ENCODE measurements around the gene NETO2.
"Not testable (repeated sequence)": the region's sequence is repeated elsewhere in the genome, so short reads cannot be mapped to it uniquely, and the experiment has no call there.

NETO2 gene, protein sequence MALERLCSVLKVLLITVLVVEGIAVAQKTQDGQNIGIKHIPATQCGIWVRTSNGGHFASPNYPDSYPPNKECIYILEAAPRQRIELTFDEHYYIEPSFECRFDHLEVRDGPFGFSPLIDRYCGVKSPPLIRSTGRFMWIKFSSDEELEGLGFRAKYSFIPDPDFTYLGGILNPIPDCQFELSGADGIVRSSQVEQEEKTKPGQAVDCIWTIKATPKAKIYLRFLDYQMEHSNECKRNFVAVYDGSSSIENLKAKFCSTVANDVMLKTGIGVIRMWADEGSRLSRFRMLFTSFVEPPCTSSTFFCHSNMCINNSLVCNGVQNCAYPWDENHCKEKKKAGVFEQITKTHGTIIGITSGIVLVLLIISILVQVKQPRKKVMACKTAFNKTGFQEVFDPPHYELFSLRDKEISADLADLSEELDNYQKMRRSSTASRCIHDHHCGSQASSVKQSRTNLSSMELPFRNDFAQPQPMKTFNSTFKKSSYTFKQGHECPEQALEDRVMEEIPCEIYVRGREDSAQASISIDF

DNA sequence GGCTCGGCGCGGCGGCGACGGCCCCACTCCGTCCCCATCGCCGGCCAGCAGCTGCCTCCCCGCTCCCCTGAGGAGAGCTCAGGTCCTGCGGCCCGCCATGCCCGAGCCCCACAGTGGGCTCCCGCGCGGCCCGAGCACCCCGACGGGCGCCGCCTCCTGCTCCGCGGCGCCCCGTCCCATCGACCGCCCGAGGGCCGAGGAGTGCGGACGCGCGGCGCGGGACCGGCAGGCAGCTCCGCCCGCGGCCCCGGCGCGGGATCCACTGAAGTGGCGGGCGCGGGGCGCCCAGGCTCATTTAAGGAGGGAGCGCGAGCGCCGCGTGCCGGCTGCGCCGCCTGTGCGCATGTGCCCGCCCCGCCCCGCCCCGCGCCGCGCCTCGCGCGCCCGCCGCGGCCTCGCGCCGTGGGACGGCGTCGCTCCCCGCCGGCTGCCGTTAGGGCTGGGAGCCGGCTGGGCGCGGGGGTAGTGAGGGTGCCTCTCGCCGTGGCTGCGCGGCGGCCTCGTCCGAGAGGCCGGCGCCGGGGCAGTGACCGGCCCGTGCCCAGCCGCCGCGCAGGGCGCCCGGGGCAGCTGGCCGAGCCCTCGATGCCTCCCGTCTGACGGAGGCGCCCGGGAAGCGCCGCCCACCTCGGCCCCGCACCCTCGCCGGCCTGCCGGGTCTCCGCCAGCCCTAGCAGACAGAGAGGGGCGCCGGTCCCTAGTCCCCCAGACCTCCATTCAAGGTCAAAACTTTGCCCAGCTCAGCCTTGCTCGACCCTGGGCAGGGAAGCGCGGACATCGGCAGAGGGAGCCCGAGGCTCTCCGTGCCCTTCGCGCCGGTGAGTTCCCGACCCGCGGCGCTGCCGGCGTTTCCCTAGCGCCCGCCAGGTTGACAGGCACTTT lies at the start of gene NETO2:
Gene NETO2, minus strand, starts transcription at position 269 of the 882 bp plus-strand sequence. CDS start 333 bp downstream, outside the sequence.
- peaks cover 21% of the 10 kb centered on the region for H3K4me1 Mint-ChIP-seq
- H3K9me3 Mint-ChIP-seq: no peaks in the 10 kb centered on the region
- H3K4me3 Mint-ChIP-seq: peak within 1 kb of the TSS; percentile 95
- peak; percentile 83 for ATAC-seq
- no peaks in the 10 kb centered on the region for H3K27me3 Mint-ChIP-seq
- no peaks in the 10 kb centered on the region for H3K36me3 Mint-ChIP-seq
- H3K27ac Mint-ChIP-seq: peak within 1 kb of the TSS; percentile 69

DNA sequence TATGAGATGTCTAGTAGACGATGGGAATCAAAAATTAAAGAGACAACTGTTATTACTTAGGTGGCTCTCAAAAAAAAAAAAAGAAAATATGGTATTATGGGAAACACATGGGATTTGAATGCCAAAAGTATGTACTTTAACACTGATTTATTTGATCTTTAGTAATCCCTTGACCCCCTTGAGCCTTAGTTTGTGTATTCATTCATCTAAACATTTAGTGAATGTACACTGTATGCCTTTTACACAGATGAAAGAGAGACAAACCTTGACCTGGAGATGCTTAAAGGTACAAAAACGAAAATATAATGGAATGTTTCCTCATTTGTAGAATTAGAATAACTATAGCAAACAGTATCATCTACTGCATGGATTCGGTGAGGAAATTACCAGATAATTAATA lies 38.6 kb upstream of the NETO2 start:
- no peaks in the 10 kb centered on the region for H3K27me3 Mint-ChIP-seq
- H3K36me3 Mint-ChIP-seq: peaks cover 44% of the 10 kb centered on the region
- no peak overlapping the region for H3K4me3 Mint-ChIP-seq
- ATAC-seq: no peak
- no peaks in the 10 kb centered on the region for H3K9me3 Mint-ChIP-seq
- H3K27ac Mint-ChIP-seq: no peak overlapping the region
- H3K4me1 Mint-ChIP-seq: no peaks in the 10 kb centered on the region

DNA sequence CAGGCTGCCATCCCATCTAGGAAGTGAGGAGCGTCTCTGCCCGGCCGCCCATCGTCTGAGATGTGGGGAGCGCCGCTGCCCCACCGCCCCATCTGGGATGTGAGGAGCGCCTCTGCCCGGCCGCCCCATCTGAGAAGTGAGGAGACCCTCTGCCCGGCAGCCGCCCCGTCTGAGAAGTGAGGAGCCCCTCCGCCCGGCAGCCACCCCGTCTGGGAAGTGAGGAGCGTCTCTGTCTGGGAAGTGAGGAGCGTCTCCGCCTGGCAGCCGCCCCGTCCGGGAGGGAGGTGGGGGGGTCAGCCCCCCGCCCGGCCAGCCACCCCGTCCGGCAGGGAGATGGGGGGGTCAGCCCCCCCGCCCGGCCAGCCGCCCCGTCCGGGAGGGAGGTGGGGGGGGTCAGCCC lies 37.3 kb upstream of the NETO2 start:
- H3K4me1 Mint-ChIP-seq, H3K4me3 Mint-ChIP-seq, H3K27ac Mint-ChIP-seq, H3K27me3 Mint-ChIP-seq, ATAC-seq, H3K9me3 Mint-ChIP-seq: not testable (repeated sequence)
- H3K36me3 Mint-ChIP-seq: peaks cover 47% of the 10 kb centered on the region

DNA sequence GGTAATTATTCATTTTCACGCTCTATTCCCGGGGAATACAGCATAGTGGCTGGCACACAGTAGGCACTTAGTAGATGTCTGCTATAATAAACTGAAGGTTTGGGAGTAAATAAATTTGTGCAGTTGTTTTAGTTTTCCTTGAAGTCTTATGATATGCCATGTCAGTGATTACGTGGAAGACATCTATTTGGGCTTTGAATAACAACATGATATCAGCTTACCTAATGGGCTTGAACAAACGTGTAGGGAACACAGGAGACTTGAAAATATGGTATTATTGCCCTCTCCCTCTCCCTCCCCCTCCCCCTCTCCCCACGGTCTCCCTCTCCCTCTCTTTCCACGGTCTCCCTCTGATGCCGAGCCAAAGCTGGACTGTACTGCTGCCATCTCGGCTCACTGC lies 36.3 kb upstream of the NETO2 start:
- no peaks in the 10 kb centered on the region for H3K27me3 Mint-ChIP-seq
- H3K27ac Mint-ChIP-seq: no peak overlapping the region
- H3K4me3 Mint-ChIP-seq: no peak overlapping the region
- H3K4me1 Mint-ChIP-seq: no peaks in the 10 kb centered on the region
- H3K36me3 Mint-ChIP-seq: peaks cover 46% of the 10 kb centered on the region
- H3K9me3 Mint-ChIP-seq: no peaks in the 10 kb centered on the region
- no peak for ATAC-seq

DNA sequence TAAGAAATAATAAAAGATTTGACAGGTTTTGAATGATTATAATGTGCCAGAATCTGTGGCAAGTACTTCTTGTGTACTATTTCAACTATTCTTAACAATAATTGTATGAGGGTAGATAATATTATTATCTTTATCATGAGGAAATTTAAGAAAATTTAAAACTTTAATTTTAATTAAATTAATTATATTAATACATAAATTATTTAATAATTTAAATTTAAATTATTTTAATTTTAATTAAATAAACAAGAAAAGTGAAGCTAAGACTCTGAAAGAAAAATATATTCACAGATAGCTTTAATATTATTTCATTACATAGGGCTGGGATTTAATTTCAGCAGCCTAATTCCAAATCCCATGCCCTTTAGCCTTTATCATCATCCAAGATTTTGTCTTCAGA lies 31.4 kb upstream of the NETO2 start:
- Mint-ChIP-seq H3K4me1 (no peaks in the 10 kb centered on the region), H3K27ac (no peak overlapping the region), H3K27me3 (no peaks in the 10 kb centered on the region), H3K36me3 (peaks cover 34% of the 10 kb centered on the region), H3K9me3 (no peaks in the 10 kb centered on the region), H3K4me3 (no peak overlapping the region)
- no peak for ATAC-seq

DNA sequence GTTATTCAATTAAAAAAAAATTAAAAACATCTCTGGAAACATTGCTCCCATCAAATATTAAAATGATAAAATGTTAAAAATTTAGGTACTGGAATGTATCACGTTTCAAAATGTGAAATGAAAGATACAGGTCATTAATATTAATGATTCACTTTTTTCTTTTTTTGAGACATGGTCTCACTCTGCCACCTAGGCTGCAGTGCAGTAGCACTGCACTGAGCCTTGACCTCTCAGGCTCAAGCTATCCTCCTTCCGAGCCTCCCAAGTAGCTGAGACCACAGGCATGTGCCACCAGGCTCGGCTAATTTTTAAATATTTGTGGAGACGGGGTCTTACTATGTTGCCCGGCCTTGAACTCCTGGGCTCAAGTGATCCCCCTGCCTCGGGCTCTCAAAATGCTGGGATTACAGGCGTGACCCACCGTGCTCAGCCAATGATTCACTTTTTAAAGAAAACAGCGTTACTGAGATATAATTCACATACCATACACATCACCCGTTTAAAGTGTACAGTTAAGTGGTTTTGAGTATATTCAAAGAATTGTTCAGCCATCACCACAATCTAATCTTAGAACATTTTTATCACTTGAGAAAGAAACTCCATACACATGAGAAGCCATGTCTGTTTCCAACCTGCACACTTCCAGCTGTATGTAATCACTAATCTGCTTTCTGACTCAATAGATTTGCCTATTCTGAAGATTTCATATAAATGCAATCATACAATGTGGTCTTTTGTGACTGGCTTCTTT lies 19.1 kb upstream of the NETO2 start:
- Mint-ChIP-seq H3K4me1 (no peaks in the 10 kb centered on the region), H3K36me3 (peaks cover 7% of the 10 kb centered on the region), H3K9me3 (no peaks in the 10 kb centered on the region), H3K27me3 (no peaks in the 10 kb centered on the region), H3K27ac (no peak overlapping the region), H3K4me3 (no peak overlapping the region)
- no peak for ATAC-seq

DNA sequence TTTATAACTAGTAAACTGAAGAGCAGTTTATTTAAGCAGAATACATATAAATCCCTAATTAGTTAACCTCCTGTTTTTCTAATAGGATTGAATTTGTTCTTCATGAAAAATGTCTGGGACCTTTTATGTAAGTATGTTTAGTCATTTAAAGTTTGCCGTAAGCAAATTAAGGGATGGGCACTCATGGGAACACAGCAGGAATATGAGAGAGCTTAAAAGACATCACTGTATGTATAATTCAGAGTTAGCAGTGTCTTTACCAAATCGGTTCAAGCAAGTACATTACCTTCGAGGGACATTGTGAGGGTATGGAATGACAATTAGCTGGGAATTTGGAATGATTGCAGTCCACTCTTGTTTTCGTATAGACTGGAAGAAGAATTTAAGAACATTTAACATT lies 17.7 kb upstream of the NETO2 start:
- no peaks in the 10 kb centered on the region for H3K4me1 Mint-ChIP-seq
- no peak for ATAC-seq
- H3K27me3 Mint-ChIP-seq: no peaks in the 10 kb centered on the region
- peaks cover 16% of the 10 kb centered on the region for H3K36me3 Mint-ChIP-seq
- H3K4me3 Mint-ChIP-seq: no peak overlapping the region
- no peak overlapping the region for H3K27ac Mint-ChIP-seq
- H3K9me3 Mint-ChIP-seq: peaks cover 4% of the 10 kb centered on the region

DNA sequence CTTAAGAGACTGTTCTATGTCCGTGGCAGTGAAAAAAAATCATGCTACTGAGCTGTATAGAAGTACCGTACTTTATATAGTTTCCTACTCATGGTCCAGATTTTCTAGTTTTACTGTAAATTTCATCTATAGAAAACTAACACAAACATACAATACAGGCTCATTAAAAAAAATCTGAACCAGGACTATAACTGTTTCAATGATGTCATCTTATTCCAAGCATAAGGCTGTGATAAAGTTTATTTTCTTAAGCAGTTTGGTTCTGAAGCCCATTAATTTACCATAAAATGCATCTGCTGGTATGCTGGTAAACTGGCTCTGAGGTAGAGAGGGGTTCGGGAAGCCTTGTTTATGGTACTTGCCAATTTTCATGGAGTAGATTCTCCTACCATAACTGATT lies 16.7 kb upstream of the NETO2 start:
- Mint-ChIP-seq H3K27me3 (no peaks in the 10 kb centered on the region), H3K4me3 (no peak overlapping the region), H3K9me3 (peaks cover 4% of the 10 kb centered on the region), H3K27ac (no peak overlapping the region), H3K36me3 (peaks cover 25% of the 10 kb centered on the region), H3K4me1 (no peaks in the 10 kb centered on the region)
- no peak for ATAC-seq

DNA sequence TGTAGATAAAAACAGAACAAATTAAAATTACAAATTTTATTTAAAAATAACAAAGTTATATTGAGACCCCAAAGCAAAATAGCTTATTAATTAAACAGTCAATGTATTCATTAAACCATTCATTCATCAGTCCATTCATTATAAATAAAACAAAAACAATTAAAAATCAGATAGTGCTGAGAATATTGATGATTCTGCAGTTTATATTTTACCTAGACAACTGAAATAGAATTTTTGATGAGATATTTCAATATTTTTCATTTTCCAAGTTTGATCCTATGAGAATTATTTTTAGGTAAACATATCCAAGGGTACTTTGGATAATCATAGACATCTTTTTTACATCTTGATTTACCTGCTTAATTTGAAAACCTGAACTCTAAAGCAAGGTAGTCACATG lies 15.2 kb upstream of the NETO2 start:
- Mint-ChIP-seq H3K4me3 (no peak overlapping the region), H3K27me3 (no peaks in the 10 kb centered on the region), H3K4me1 (no peaks in the 10 kb centered on the region), H3K27ac (no peak overlapping the region), H3K36me3 (peaks cover 19% of the 10 kb centered on the region), H3K9me3 (peaks cover 4% of the 10 kb centered on the region)
- ATAC-seq: no peak

DNA sequence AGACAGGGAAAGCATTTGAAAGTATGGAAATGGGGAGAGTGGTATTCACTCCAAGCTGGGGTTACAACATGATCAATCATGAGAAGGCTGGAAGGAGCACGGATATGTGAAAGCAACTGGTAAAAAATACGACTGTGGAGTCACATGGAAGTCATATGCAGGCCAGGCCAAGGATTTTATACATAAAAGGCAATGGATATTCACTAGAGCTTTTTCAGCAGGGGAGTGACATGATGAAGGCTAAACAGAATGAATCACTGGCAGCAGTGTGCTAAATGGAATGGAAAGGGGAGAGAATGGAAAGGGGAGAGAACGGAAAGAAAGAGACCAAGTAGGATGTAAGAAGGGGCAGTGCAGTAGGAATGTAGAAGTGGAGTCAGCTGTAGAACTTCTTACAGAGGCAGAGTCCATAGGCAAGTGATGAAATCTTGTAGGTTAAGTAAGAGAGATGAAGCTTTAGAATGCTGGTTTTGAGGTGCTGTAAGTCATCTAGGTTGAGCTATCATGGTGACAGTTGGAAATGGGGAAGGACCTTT lies 13.0 kb upstream of the NETO2 start:
- no peaks in the 10 kb centered on the region for H3K4me1 Mint-ChIP-seq
- no peak overlapping the region for H3K4me3 Mint-ChIP-seq
- H3K27ac Mint-ChIP-seq: no peak overlapping the region
- peaks cover 40% of the 10 kb centered on the region for H3K36me3 Mint-ChIP-seq
- no peaks in the 10 kb centered on the region for H3K27me3 Mint-ChIP-seq
- ATAC-seq: no peak
- H3K9me3 Mint-ChIP-seq: peaks cover 9% of the 10 kb centered on the region

DNA sequence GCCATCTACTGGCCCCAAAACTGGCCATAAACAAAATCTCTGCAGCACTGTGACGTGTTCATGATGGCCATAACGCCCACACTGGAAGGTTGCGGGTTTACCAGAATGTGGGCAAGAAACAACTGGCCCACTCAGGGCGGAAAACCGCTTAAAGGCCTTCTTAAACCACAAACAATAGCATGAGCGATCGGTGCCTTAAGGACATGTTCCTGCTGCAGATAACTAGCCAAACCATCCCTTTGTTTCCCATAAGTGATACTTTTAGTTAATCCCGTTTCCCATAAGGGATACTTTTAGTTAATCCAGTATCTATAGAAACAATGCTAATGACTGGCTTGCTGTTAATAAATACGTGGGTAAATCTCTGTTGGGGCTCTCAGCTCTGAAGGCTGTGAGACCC lies 8.8 kb upstream of the NETO2 start:
- H3K4me1 Mint-ChIP-seq, H3K27me3 Mint-ChIP-seq, H3K4me3 Mint-ChIP-seq, H3K9me3 Mint-ChIP-seq, ATAC-seq, H3K27ac Mint-ChIP-seq: not testable (repeated sequence)
- H3K36me3 Mint-ChIP-seq: peaks cover 55% of the 10 kb centered on the region

DNA sequence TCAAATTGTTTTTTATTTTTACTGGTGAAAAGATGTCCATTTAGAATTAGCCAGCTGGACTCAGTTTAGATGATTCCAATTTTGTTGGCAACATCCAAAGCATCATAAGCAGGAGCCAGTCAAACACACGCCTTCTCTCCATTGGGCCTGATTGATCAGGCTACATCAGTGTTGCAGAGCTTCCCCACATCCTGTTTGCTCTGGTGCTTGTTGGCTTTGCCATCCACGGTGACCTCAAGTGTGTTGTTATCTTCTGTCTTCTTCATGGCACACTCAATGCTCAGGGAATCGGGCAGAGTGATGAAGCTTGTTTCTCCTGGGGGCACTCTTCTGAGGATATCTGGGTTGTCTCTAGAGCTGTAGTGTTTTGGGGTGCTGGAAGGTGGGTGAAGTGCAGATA lies 6.3 kb upstream of the NETO2 start:
- H3K36me3 Mint-ChIP-seq: peaks cover 36% of the 10 kb centered on the region
- no peak overlapping the region for H3K27ac Mint-ChIP-seq
- H3K27me3 Mint-ChIP-seq: no peaks in the 10 kb centered on the region
- no peak overlapping the region for H3K4me3 Mint-ChIP-seq
- ATAC-seq: no peak
- H3K9me3 Mint-ChIP-seq: peaks cover 5% of the 10 kb centered on the region
- H3K4me1 Mint-ChIP-seq: no peaks in the 10 kb centered on the region

DNA sequence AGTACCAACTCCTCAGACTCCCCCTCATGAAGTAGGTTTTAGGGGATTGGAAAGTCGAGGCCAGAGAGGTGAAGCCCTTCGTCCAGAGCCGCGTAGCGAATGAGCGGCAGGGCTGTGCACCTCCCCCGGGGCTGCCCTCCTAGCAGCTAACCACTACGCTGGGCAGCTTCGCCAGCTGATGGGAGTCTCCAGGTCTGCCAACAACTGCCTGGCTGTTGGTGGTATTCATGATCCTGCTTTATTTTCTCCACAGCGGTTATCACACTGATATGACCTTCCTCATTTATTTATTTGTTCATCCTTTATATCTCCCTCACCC lies 773 bp upstream of the NETO2 start:
- Mint-ChIP-seq H3K4me1 (peaks cover 20% of the 10 kb centered on the region), H3K27ac (peak overlapping the region; percentile 69), H3K36me3 (no peaks in the 10 kb centered on the region), H3K4me3 (peak overlapping the region; percentile 95), H3K9me3 (no peaks in the 10 kb centered on the region), H3K27me3 (no peaks in the 10 kb centered on the region)
- no peak for ATAC-seq

DNA sequence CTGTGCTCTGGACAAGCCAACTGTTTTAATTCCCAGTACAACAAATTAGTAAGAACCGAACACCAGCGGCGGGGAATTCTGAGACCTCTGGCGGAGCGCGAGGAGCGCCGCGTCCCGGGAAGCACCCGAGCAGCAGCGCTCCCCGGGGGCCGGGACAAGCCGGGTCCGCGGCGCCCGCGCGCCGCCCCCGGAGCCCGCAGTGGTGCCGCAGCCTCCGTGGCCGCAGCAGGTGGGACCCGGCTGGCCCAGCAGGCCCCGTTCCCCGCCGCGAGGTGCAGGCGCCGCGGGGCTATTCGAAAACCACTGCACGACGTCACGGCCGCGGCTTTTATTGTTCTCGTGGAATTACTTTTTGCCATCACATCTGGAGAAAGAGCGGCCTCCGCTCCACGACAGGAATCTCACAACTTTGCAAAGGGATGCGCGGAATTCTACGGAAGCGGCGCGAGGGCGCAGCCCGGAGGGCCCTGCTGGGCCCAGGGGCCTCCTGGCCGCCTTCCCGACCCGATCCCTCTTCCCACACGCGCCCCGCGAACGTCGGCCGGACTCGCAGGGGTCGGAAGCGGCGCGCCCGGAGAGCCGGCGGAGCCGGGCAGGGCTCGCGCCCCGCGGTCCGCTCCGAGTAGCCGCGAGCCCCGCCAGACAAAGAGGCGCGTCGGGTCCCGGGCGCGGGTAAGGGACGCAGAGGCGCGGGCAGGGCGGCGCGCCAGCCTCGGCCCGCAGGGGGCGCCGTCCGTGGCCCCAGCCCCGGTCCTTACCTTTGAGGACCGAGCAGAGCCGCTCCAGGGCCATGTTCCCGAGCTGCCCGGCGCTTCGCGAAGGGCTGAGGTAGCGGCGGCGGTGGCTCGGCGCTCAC lies 696 bp downstream of the NETO2 start:
- H3K4me3 Mint-ChIP-seq: peak overlapping the region; percentile 91
- H3K27ac Mint-ChIP-seq: no peak overlapping the region
- H3K27me3 Mint-ChIP-seq: no peaks in the 10 kb centered on the region
- ATAC-seq: peak; percentile 88
- H3K36me3 Mint-ChIP-seq: no peaks in the 10 kb centered on the region
- H3K4me1 Mint-ChIP-seq: peaks cover 28% of the 10 kb centered on the region
- no peaks in the 10 kb centered on the region for H3K9me3 Mint-ChIP-seq

Measured in stimulated activated memory B cell treated with anti-CD40 and anti-IgM and Interleukin-4, amounts not matched to agents 10 μg/mL and 1 μg/mL and 100 μg/mL, for 72 hours (primary cell).